ENCODE results near the gene TMED10.

DNA sequence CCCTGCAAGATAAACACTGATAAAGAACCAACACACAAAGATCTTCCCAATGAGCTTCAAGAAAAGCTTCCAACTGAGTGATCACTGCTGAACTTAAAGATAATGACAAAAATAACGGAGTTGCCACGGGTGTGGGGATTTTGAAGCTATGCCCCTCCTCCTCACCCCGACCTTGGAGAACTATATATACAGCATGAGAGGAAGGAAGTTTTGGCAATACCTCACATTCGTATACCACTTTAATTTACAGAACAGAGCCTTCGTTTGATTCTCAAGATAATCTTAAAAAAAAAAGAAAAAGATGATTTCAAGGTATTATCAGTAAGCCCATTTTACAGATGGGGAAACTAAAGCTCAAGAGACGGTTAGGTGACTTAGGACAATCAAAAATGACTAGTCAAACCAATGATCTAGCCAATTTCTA, 50.3 kb downstream of the TMED10 start:
- TF ChIP-seq, protein P1, sequence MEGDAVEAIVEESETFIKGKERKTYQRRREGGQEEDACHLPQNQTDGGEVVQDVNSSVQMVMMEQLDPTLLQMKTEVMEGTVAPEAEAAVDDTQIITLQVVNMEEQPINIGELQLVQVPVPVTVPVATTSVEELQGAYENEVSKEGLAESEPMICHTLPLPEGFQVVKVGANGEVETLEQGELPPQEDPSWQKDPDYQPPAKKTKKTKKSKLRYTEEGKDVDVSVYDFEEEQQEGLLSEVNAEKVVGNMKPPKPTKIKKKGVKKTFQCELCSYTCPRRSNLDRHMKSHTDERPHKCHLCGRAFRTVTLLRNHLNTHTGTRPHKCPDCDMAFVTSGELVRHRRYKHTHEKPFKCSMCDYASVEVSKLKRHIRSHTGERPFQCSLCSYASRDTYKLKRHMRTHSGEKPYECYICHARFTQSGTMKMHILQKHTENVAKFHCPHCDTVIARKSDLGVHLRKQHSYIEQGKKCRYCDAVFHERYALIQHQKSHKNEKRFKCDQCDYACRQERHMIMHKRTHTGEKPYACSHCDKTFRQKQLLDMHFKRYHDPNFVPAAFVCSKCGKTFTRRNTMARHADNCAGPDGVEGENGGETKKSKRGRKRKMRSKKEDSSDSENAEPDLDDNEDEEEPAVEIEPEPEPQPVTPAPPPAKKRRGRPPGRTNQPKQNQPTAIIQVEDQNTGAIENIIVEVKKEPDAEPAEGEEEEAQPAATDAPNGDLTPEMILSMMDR (conservative IDR thresholded peaks at IDR 0.05 in 1 of 2, IDR thresholded peaks at IDR 0.05 in 1 of 2; ENCODE audit: low read depth in 1 of 2, low read length in 2 of 2): no peak
- no peak for TF ChIP-seq EZH2 (IDR thresholded peaks at IDR 0.05; ENCODE audit: low read length, missing control alignments)
